DND-41 (cell line): ENCODE measurements around the gene CLK4.

ENCODE experiments used
- ATAC-seq: fragments of 200-7000 bp; cut with Tn5 transposase; 3 replicates; pipeline ENCODE4 v1.9.1; 2021; ENCODE audit warnings: low read depth; ENCODE audit not compliant: insufficient read depth
- DNase-seq: peaks from one replicate; pipeline ENCODE4 v3.0.0-alpha.2; 2020
- H2AFZ ChIP-seq: 2 replicates; pipeline ENCODE4 v1.6.0; 2012; ENCODE audit warnings: low read depth, low read length
- H3K27ac ChIP-seq: 2 replicates; pipeline ENCODE4 v1.5.1; 2012; ENCODE audit warnings: low read length, inconsistent platforms
- H3K27me3 ChIP-seq: fragments of 200-600 bp; sonication (generic); 2 replicates; pipeline ENCODE4 v1.6.0; 2012; ENCODE audit warnings: low read length, mild to moderate bottlenecking, inconsistent platforms; ENCODE audit not compliant: insufficient read depth, poor library complexity
- H3K36me3 ChIP-seq: 2 replicates; pipeline ENCODE4 v1.5.1; 2012; ENCODE audit warnings: low read length, inconsistent platforms; ENCODE audit not compliant: insufficient read depth
- H3K4me1 ChIP-seq: 2 replicates; pipeline ENCODE4 v1.5.1; 2012; ENCODE audit warnings: mild to moderate bottlenecking, low read length; ENCODE audit not compliant: insufficient read depth
- H3K4me2 ChIP-seq: 2 replicates; pipeline ENCODE4 v1.6.0; 2012; ENCODE audit warnings: mild to moderate bottlenecking, moderate library complexity, low read length, inconsistent platforms; ENCODE audit not compliant: insufficient read depth
- H3K4me3 ChIP-seq, 2 experiments: fragments of 200-600 bp in 1 of 2; shearing (Covaris generic) in 1 of 2; 2 replicates each; pipeline ENCODE4 v1.5.1; 2012 to 2016; ENCODE audit warnings: inconsistent platforms in 2 of 2, low read length in 2 of 2, mild to moderate bottlenecking in 2 of 2, low read depth in 1 of 2, moderate library complexity in 1 of 2
- H3K79me2 ChIP-seq: 2 replicates; pipeline ENCODE4 v1.6.0; 2012; ENCODE audit warnings: low read length, inconsistent platforms; ENCODE audit not compliant: insufficient read depth
- H3K9ac ChIP-seq: 2 replicates; pipeline ENCODE4 v1.6.0; 2012; ENCODE audit warnings: low read depth, mild to moderate bottlenecking, inconsistent platforms, low read length, moderate library complexity
- H3K9me3 ChIP-seq: 2 replicates; pipeline ENCODE4 v1.5.1; 2012; ENCODE audit warnings: low read length, moderate library complexity, mild to moderate bottlenecking, inconsistent platforms; ENCODE audit not compliant: insufficient read depth, severe bottlenecking
- H4K20me1 ChIP-seq: 2 replicates; pipeline ENCODE4 v1.6.0; 2012; ENCODE audit warnings: low read length; ENCODE audit not compliant: insufficient read depth
- EZH2 ChIP-seq: IDR thresholded peaks from 3 replicates; pipeline ENCODE4 v1.6.1; 2012; ENCODE audit warnings: borderline replicate concordance, low read depth, mild to moderate bottlenecking, moderate library complexity, low read length, inconsistent platforms; ENCODE audit not compliant: severe bottlenecking
- TF ChIP-seq, protein P1 (sequence below): IDR thresholded peaks from 2 replicates; pipeline ENCODE4 v1.5.1; 2012; ENCODE audit warnings: borderline replicate concordance, low read length, moderate library complexity, mild to moderate bottlenecking; ENCODE audit not compliant: poor library complexity, severe bottlenecking; ENCODE audit errors: extremely low read depth

The CLK4 gene

DNA sequence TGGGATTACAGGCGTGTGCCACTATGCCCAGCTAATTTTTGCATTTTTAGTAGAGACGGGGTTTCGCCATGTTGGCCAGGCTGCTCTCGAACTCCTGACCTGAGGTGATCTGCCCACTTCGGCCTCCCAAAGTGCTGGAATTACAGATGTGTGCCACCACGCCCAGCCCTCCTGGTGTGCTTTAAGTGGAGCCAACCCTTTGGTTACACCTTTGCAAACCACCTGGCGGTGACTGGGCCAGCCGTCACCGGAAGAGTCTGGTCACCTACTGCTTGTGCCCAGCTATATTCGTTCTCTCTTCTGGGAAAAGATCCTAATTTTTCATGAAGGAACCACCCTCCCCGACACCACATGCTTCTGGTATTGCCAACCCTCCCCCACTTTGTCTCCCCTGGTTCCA is 72.5 kb downstream of the CLK4 start:
- no peak overlapping the region for H3K4me3 ChIP-seq
- TF ChIP-seq EZH2 = no peak
- TF ChIP-seq, protein P1, sequence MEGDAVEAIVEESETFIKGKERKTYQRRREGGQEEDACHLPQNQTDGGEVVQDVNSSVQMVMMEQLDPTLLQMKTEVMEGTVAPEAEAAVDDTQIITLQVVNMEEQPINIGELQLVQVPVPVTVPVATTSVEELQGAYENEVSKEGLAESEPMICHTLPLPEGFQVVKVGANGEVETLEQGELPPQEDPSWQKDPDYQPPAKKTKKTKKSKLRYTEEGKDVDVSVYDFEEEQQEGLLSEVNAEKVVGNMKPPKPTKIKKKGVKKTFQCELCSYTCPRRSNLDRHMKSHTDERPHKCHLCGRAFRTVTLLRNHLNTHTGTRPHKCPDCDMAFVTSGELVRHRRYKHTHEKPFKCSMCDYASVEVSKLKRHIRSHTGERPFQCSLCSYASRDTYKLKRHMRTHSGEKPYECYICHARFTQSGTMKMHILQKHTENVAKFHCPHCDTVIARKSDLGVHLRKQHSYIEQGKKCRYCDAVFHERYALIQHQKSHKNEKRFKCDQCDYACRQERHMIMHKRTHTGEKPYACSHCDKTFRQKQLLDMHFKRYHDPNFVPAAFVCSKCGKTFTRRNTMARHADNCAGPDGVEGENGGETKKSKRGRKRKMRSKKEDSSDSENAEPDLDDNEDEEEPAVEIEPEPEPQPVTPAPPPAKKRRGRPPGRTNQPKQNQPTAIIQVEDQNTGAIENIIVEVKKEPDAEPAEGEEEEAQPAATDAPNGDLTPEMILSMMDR = no peak
- no peak for DNase-seq
- H3K9me3 ChIP-seq = no peaks in the 10 kb centered on the region
- no peak overlapping the region for H3K4me2 ChIP-seq
- no peaks in the 10 kb centered on the region for H4K20me1 ChIP-seq
- H3K79me2 ChIP-seq = no peaks in the 10 kb centered on the region
- no peak overlapping the region for H2AFZ ChIP-seq
- no peak overlapping the region for H3K27ac ChIP-seq
- H3K36me3 ChIP-seq = no peaks in the 10 kb centered on the region
- no peak for ATAC-seq
- no peaks in the 10 kb centered on the region for H3K27me3 ChIP-seq
- H3K9ac ChIP-seq = no peak overlapping the region
- H3K4me1 ChIP-seq = peaks cover 7% of the 10 kb centered on the region; the same call in 1 of the 2 replicates

- Histone ChIP-seq H3K4me3 (no peak overlapping the region), H3K4me1 (peaks cover 7% of the 10 kb centered on the region; the same call in 1 of the 2 replicates), H4K20me1 (no peaks in the 10 kb centered on the region), H3K79me2 (no peaks in the 10 kb centered on the region), H3K4me2 (no peak overlapping the region), H3K27me3 (no peaks in the 10 kb centered on the region), H3K9ac (no peak overlapping the region), H3K9me3 (no peaks in the 10 kb centered on the region), H3K27ac (no peak overlapping the region), H2AFZ (no peak overlapping the region), H3K36me3 (no peaks in the 10 kb centered on the region)
- DNase-seq = no peak
- no peak for ATAC-seq
- TF ChIP-seq EZH2 = no peak
- TF ChIP-seq, protein P1 = no peak
Observed at GRCh38 chr5:178553517-178553916, 73.3 kb downstream of the CLK4 start.
